ENCODE data around the gene ADAMTS12.
"Not testable (repeated sequence)": the region's sequence is repeated elsewhere in the genome, so short reads cannot be mapped to it uniquely, and the experiment has no call there.

The ADAMTS12 gene, protein sequence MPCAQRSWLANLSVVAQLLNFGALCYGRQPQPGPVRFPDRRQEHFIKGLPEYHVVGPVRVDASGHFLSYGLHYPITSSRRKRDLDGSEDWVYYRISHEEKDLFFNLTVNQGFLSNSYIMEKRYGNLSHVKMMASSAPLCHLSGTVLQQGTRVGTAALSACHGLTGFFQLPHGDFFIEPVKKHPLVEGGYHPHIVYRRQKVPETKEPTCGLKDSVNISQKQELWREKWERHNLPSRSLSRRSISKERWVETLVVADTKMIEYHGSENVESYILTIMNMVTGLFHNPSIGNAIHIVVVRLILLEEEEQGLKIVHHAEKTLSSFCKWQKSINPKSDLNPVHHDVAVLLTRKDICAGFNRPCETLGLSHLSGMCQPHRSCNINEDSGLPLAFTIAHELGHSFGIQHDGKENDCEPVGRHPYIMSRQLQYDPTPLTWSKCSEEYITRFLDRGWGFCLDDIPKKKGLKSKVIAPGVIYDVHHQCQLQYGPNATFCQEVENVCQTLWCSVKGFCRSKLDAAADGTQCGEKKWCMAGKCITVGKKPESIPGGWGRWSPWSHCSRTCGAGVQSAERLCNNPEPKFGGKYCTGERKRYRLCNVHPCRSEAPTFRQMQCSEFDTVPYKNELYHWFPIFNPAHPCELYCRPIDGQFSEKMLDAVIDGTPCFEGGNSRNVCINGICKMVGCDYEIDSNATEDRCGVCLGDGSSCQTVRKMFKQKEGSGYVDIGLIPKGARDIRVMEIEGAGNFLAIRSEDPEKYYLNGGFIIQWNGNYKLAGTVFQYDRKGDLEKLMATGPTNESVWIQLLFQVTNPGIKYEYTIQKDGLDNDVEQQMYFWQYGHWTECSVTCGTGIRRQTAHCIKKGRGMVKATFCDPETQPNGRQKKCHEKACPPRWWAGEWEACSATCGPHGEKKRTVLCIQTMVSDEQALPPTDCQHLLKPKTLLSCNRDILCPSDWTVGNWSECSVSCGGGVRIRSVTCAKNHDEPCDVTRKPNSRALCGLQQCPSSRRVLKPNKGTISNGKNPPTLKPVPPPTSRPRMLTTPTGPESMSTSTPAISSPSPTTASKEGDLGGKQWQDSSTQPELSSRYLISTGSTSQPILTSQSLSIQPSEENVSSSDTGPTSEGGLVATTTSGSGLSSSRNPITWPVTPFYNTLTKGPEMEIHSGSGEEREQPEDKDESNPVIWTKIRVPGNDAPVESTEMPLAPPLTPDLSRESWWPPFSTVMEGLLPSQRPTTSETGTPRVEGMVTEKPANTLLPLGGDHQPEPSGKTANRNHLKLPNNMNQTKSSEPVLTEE (N-terminal part only)

DNA sequence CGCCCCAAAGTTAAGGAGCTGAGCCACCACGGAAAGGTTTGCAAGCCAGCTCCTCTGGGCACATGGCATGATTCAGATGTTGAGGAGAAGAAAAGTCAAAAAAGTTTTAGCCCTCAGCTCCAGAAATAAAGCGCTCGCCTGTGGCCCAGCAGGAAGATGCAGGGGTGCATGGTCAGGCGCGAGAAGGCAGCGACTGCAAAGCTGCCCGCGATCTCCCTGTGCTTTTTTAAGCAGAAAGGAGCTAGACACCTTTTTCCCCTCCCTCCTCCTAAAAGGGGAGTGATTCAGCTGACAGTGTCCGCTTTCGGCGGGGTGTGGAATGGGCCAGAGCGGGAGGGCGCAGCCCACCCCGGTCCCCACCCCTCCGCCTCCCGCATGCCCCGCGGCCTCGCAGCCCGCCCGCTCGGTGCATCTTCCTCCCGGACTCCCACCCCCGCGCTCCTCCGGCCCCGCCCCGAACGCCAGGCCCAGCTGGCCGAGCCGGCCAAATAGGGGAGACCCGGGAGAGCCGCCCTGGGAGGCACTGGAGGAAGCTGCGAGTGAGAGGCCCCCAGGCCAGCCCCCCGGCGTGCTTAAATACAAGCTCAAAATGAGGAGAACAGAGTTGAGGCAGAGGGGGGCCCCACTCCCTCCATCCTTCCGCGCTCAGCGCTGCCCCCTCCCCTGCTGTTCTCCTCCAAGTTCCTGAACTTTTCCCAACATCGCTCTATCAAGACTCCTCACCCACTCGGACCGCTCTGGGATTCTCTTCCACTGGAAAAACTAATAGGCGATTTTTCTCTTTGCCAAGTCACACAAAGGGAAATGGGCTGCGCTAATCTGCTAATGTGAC, at the start of gene ADAMTS12:
ADAMTS12 (minus strand) TSS at position 203 of the 832 bp plus-strand sequence; CDS start at position 69, 134 bp downstream.
- peak; percentile 15 for DNase-seq (ENCODE audit: low read depth, low spot score)

DNA sequence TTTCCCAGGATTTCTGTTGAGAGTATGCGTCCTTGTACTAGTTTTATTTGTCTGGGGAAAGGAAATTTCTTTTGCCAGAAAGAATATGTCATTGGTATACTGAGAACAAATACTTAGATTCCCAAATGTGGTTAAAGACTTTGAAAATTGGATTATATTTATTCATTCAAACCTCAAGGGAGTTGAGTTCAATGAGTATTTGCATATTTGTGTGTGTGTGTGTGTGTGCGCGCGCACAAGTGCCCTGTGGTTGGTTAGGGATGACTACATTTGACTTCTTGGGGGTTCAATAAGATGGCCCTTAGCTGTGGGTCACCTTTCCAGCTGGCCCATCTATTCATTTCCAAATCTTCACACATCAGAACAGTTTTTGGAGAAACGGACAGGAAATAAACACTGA, 49.3 kb upstream of the ADAMTS12 start:
- DNase-seq (ENCODE audit: low read depth, low spot score), result no peak

DNA sequence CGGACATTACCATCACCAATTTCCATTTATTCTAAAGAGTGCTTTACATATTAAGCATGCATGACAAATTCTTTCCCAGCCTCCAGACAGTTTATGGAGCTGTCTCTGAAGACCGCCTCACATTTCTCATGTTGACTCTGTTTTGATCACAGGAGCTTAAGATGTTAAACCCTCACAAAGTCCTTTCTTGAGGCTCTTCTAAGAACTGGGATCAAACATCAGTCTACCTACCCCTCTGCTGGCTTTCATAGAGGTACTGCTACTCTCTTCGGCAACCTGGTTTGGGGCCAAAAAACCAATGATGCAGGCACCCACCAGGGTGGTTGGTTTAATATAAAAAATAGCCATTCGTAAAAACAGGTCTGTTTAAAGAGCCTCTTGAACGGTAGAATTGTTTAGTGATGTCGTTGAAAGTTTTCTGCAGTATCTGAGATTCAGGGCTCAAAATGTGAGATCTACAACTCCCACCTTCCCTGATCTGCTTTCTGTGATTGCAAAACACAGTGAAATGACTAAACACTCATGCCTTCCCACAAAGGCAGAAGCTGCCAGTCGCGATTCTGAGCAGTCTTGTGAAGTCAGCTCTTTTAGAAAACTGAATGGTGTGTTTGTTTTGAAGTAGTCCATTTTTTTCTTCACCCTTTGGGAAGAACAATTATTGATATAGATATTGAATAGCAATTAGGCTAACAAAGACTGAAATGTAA, 47.9 kb upstream of the ADAMTS12 start:
- no peak for DNase-seq (ENCODE audit: low read depth, low spot score)

- DNase-seq (ENCODE audit: low read depth, low spot score), result no peak
These were observed 47.1 kb upstream of the ADAMTS12 start for GRCh38 chr5:33938881-33939280.

- DNase-seq (ENCODE audit: low read depth, low spot score), result no peak
These were observed 46.7 kb upstream of the ADAMTS12 start for GRCh38 chr5:33938507-33938796.

- no peak for DNase-seq (ENCODE audit: low read depth, low spot score)
These were observed 46.1 kb upstream of the ADAMTS12 start for GRCh38 chr5:33937707-33938506.

- DNase-seq (ENCODE audit: low read depth, low spot score), result no peak
These were observed 45.4 kb upstream of the ADAMTS12 start for GRCh38 chr5:33937017-33937706.

- DNase-seq (ENCODE audit: low read depth, low spot score), result no peak
These were observed 44.7 kb upstream of the ADAMTS12 start, which contains the start of gene RXFP3 for GRCh38 chr5:33936381-33937016. TSS of gene RXFP3 (plus strand) at chr5:33936386. CDS start at chr5:33936741, 355 bp downstream.

DNA sequence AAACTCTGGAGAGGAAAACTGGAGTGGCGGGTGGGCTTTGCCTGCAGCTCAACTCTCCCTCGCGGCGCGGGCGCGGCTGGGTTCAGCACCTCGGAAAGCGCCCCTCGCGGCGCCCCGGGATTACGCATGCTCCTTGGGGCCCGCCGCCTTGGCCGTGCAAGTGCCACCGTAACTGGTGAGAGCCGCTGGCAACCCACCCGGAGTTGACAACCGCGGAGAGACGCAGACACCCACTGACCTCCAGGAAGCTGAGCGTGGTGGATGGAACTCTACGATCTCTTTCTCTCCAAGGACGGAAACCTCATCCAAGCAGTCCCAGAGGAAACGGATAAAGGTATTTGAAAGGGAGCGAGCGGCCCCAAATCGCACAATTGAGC, 44.2 kb upstream of the ADAMTS12 start:
- peak; percentile 41 for DNase-seq (ENCODE audit: low read depth, low spot score)

DNA sequence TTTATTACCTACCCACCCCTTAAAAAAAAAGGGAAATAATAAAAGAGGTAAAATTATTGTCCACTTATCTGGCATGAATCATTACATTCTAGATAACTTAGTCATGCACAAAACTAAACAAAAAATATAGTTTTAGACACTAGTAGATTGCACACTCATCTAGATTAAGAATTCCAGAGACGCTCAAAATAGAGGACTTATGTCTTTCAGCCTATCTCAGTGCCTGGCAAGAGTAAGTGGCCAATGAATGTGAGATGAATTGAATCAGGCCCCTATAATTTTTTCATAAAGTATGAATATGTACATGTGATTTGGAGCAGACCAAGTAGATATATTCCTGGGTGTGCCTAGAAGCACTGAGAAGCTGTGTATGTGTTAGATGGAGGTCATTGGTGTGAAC, 42.4 kb upstream of the ADAMTS12 start:
- DNase-seq (ENCODE audit: low read depth, low spot score), result no peak

DNA sequence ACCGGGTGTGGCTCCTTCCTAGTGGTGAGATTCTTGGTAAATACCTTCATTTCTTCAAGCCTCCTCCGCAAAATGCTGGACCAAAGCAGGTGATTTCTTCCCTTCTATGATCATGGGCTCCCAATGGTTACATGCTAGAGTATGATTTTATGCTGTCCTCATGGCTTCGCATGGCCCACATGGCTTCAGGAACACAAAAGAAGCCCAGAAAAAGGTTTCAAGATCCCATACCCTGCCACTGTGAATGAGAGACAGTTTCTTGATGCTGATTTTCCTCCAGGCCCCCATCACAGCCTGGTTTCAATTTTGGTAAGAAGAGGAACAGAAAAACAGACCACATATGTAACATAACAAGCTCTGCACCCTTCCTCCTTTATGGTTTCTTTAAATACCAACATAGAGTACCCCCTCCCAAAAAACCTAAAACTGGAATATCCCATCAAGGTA, 42.0 kb upstream of the ADAMTS12 start:
- DNase-seq (ENCODE audit: low read depth, low spot score), result no peak

- no peak for DNase-seq (ENCODE audit: low read depth, low spot score)
These were observed 39.3 kb upstream of the ADAMTS12 start for GRCh38 chr5:33931136-33931535.

GRCh38 chr5:33929925-33930690, 38.3 kb upstream of the ADAMTS12 start:
- no peak for DNase-seq (ENCODE audit: low read depth, low spot score)

DNA sequence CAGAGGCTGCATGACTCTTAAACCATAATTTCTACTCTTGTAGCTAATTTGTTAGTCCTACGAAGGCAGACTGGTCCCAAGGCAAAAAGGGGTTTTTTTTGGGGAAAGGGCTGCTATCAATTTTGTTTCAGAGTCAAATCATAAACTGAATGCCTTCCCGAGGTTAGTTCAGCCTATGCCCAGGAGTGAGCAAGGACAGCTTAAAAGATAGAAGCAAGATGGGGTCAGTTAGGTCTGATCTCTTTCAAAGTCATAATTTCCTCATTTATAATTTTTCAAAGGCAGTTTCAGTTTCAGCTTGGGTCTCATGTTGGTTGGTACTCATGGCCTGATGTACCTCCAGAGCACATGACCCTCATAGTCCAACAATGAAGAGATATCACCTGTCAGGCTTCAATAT, 36.5 kb upstream of the ADAMTS12 start:
- no peak for DNase-seq (ENCODE audit: low read depth, low spot score)

GRCh38 chr5:33927685-33928084, 35.9 kb upstream of the ADAMTS12 start:
- DNase-seq (ENCODE audit: low read depth, low spot score), result no peak

- no peak for DNase-seq (ENCODE audit: low read depth, low spot score)
These were observed 33.5 kb upstream of the ADAMTS12 start for GRCh38 chr5:33925278-33925677.

DNA sequence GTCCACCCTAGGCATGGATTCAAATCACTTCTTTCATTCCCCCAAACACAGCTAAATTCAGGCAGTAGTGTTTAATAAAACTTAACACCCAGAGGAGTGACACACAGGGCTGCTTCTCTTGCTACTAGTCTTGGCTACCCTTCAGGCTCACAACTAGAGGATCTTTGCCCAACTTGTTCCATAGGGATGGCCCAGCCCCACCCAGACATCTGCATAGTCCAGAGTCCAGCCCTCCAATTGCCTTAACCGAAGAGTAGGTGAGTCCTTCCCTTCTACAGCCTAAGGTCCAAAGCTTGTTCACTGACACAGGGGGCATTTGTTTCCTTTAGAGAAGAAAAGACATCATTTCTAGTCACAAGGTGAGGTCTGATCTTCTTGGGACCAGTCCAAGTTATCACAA, 29.2 kb upstream of the ADAMTS12 start:
- DNase-seq (ENCODE audit: low read depth, low spot score), result no peak

- DNase-seq (ENCODE audit: low read depth, low spot score), result not testable (repeated sequence)
These were observed 23.1 kb upstream of the ADAMTS12 start for GRCh38 chr5:33914844-33915243.

All from brain pericyte (primary cell).